Body of pancreas (tissue), 4 donors: Measurements from ENCODE around the gene EBLN2.

Experiments
- POLR2A ChIP-seq, 3 donors: fragments of 450-650 bp; IDR thresholded peaks; one replicate each; pipeline ENCODE4 v1.6.1; 2016; ENCODE audit warnings: antibody characterized with exemption in 3 of 3, mild to moderate bottlenecking in 2 of 3
- TF ChIP-seq, protein P1 (sequence below), 7 experiments: fragments of 450-650 bp in 4 of 7; fragments of 200-600 bp in 3 of 7; sonication (generic) in 3 of 7; IDR thresholded peaks; one replicate each; pipeline ENCODE4 v1.5.1; 2016 to 2019; ENCODE audit warnings: antibody characterized with exemption in 7 of 7

DNA sequence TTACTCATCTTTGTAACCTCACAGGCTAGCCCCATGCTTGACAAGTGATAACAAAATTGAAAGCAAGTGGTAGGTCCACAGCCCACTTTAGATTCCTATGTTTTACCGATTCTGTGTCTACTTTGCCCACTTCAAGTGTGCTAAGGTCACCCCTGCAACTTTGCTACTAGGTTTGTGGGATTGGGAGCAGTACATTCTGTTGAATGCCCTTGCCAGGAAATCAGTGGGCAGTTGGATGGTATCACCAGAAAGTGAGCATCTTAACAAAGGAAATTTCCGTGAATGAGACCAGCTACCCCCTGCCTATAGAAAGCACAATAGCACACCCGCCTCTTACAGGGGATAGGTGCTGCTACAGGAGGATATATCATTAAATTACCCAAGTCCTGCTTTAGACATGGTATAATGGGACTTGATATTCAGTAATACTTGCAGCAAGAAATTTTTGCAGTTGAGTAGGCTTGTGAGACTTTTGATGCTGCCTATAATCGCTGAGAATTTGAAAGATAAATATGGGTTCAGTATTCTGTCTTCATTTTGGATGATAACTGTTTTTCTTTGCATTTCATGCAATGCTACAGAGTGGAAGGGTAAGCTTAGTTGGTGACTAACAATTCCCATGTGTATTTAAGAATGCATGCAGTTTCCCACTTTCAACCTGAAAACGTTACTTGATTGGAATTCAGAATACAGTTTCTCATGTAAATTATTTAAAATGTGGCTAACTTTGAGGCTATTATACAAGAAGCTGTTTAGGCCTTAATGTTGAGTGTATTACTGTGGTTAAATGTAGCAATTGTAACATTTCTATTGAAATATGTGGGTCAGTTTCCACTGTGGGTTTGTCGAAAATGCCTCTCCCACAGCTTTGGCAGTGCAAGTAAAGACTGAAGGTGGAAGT is 9.5 kb downstream of the EBLN2 start:
- TF ChIP-seq, protein P1, sequence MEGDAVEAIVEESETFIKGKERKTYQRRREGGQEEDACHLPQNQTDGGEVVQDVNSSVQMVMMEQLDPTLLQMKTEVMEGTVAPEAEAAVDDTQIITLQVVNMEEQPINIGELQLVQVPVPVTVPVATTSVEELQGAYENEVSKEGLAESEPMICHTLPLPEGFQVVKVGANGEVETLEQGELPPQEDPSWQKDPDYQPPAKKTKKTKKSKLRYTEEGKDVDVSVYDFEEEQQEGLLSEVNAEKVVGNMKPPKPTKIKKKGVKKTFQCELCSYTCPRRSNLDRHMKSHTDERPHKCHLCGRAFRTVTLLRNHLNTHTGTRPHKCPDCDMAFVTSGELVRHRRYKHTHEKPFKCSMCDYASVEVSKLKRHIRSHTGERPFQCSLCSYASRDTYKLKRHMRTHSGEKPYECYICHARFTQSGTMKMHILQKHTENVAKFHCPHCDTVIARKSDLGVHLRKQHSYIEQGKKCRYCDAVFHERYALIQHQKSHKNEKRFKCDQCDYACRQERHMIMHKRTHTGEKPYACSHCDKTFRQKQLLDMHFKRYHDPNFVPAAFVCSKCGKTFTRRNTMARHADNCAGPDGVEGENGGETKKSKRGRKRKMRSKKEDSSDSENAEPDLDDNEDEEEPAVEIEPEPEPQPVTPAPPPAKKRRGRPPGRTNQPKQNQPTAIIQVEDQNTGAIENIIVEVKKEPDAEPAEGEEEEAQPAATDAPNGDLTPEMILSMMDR (IDR thresholded peaks at IDR 0.05) = no peak
- TF ChIP-seq POLR2A (IDR thresholded peaks at IDR 0.05) = no peak
